ENCODE results near the gene KRTAP10-4.

GRCh38 chr21:44544566-44544965 is 29.0 kb upstream of the KRTAP10-4 start:
- TF ChIP-seq CTCF (conservative IDR thresholded peaks at IDR 0.05; ENCODE audit: low read depth, low read length) (no peak), RAD21 (IDR thresholded peaks at IDR 0.05; ENCODE audit: low read length) (no peak), POLR2A (IDR thresholded peaks at IDR 0.05; ENCODE audit: low read depth, low read length) (no peak), NFE2L2 (IDR thresholded peaks at IDR 0.05; ENCODE audit: low read depth, low read length) (no peak), MAZ (IDR thresholded peaks at IDR 0.05; ENCODE audit: borderline replicate concordance, low read depth, low read length) (no peak), BHLHE40 (IDR thresholded peaks at IDR 0.05; ENCODE audit: low read depth, low read length) (no peak), RFX5 (IDR thresholded peaks at IDR 0.05; ENCODE audit: low read depth, low read length) (no peak), CHD1 (IDR thresholded peaks at IDR 0.05; ENCODE audit: low read depth, low read length) (no peak)
- TF ChIP-seq, protein P1, sequence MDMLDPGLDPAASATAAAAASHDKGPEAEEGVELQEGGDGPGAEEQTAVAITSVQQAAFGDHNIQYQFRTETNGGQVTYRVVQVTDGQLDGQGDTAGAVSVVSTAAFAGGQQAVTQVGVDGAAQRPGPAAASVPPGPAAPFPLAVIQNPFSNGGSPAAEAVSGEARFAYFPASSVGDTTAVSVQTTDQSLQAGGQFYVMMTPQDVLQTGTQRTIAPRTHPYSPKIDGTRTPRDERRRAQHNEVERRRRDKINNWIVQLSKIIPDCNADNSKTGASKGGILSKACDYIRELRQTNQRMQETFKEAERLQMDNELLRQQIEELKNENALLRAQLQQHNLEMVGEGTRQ (IDR thresholded peaks at IDR 0.05; ENCODE audit: low read depth, low read length), result no peak

Measured in IMR-90 (cell line).